ENCODE data around the gene TP63.

Gene TP63

DNA sequence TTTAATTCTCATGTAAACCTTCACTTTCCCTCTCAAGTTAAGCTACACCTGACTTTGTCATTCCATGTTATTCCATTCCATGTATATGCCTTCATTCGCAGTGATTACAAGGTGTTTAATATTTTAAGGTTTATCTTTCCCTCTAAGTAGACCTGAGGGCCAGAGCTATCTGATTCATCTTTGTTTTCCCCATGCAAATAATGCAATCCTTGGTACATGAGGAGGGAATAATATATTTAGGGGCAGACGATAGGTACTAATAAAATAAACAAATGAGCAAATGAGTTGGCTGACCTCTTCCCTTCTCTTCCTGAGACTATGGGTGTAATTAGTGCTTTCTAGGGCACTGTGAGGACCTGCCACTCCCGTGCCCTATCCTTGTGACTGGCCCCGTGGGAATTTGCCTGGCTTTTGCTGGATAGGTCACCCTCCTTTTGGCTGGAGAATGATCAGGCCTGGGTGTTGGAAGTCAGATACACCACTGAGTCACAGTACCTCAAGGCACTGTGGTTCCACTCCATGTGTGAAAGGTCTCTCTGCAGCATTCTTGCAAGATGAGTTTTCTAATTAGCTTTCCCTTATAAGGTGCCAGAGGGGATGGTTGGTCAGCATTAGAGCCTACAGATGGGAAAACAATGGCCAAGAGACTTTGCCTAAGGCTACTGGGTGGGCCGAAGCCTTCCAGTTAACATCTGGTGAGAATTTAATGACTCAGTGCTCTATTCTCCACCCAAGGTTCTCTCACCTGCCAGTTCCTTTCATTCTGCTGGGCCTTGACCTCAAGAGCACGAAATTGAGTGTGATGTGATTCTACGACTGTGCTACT is 306.3 kb downstream of the TP63 start:
- Histone ChIP-seq H3K27ac (replicated peaks) (no peak overlapping the region), H3K4me3 (replicated peaks; ENCODE audit: insufficient read depth, low read length) (no peak overlapping the region), H3K27me3 (ENCODE audit: insufficient read depth, poor library complexity, severe bottlenecking) (no peaks in the 10 kb centered on the region)
- TF ChIP-seq, protein P1, sequence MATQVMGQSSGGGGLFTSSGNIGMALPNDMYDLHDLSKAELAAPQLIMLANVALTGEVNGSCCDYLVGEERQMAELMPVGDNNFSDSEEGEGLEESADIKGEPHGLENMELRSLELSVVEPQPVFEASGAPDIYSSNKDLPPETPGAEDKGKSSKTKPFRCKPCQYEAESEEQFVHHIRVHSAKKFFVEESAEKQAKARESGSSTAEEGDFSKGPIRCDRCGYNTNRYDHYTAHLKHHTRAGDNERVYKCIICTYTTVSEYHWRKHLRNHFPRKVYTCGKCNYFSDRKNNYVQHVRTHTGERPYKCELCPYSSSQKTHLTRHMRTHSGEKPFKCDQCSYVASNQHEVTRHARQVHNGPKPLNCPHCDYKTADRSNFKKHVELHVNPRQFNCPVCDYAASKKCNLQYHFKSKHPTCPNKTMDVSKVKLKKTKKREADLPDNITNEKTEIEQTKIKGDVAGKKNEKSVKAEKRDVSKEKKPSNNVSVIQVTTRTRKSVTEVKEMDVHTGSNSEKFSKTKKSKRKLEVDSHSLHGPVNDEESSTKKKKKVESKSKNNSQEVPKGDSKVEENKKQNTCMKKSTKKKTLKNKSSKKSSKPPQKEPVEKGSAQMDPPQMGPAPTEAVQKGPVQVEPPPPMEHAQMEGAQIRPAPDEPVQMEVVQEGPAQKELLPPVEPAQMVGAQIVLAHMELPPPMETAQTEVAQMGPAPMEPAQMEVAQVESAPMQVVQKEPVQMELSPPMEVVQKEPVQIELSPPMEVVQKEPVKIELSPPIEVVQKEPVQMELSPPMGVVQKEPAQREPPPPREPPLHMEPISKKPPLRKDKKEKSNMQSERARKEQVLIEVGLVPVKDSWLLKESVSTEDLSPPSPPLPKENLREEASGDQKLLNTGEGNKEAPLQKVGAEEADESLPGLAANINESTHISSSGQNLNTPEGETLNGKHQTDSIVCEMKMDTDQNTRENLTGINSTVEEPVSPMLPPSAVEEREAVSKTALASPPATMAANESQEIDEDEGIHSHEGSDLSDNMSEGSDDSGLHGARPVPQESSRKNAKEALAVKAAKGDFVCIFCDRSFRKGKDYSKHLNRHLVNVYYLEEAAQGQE (IDR thresholded peaks at IDR 0.05; ENCODE audit: insufficient replicate concordance, low read depth): no peak
- TF ChIP-seq POLR2AphosphoS5 (IDR thresholded peaks at IDR 0.05; ENCODE audit: low read depth) (no peak), GABPA (IDR thresholded peaks at IDR 0.05; ENCODE audit: low read depth) (no peak), SPI1 (IDR thresholded peaks at IDR 0.05; ENCODE audit: borderline replicate concordance, low read depth) (no peak)
- TF ChIP-seq, protein P2, sequence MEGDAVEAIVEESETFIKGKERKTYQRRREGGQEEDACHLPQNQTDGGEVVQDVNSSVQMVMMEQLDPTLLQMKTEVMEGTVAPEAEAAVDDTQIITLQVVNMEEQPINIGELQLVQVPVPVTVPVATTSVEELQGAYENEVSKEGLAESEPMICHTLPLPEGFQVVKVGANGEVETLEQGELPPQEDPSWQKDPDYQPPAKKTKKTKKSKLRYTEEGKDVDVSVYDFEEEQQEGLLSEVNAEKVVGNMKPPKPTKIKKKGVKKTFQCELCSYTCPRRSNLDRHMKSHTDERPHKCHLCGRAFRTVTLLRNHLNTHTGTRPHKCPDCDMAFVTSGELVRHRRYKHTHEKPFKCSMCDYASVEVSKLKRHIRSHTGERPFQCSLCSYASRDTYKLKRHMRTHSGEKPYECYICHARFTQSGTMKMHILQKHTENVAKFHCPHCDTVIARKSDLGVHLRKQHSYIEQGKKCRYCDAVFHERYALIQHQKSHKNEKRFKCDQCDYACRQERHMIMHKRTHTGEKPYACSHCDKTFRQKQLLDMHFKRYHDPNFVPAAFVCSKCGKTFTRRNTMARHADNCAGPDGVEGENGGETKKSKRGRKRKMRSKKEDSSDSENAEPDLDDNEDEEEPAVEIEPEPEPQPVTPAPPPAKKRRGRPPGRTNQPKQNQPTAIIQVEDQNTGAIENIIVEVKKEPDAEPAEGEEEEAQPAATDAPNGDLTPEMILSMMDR (IDR thresholded peaks at IDR 0.05; ENCODE audit: insufficient read depth, low read length): no peak
- no peak for DNase-seq (ENCODE audit: low read depth in 1 of 2, low spot score in 1 of 2)

DNA sequence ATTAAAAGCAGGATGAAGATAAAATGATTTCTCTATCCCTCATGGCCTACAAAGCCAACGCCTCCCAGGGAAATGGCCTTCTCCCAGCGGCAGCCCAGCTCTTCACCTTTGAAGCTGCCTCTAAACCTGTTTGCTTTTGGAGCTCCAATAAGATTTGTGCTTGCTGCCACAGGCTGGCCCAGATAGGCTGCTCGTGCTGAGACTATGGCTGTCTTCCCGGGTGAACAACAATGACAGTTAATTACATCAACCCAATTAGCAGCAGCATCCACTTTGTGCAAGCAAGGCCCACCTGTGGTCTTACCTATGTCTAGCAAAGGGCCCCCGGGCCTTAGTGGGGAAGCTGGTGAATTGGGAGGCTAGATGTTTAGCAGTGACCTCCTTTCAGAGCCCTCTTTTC is 309.9 kb downstream of the TP63 start:
- H3K4me3 ChIP-seq (replicated peaks; ENCODE audit: insufficient read depth, low read length): no peak overlapping the region
- no peak for DNase-seq (ENCODE audit: low read depth in 1 of 2, low spot score in 1 of 2)
- no peak for TF ChIP-seq POLR2AphosphoS5 (IDR thresholded peaks at IDR 0.05; ENCODE audit: low read depth)
- TF ChIP-seq, protein P1 (IDR thresholded peaks at IDR 0.05; ENCODE audit: insufficient replicate concordance, low read depth): no peak
- H3K27me3 ChIP-seq (ENCODE audit: insufficient read depth, poor library complexity, severe bottlenecking): no peaks in the 10 kb centered on the region
- H3K27ac ChIP-seq (replicated peaks): no peak overlapping the region

DNA sequence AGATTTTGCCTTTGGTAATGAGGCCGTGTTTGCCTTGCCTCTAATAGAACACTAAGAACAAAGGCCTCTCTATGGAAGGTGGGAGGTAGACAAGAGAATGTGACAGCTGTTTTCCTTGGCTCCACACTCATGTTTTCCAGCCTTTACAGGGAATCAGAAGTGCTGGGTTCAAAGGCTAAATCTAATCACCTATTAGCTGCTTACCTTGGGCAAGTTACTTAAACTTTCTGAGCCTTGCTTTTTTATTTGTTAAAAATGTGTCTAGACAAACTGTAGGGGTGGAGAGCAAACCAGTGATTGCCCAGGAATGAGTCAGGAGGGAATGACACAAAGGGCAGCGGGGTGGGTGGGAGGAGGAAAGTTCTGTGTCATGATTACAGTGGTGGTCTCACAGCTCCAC is 310.5 kb downstream of the TP63 start:
- H3K27ac ChIP-seq (replicated peaks): no peak overlapping the region
- TF ChIP-seq, protein P1 (IDR thresholded peaks at IDR 0.05; ENCODE audit: insufficient replicate concordance, low read depth): no peak
- H3K4me3 ChIP-seq (replicated peaks; ENCODE audit: insufficient read depth, low read length): no peak overlapping the region
- no peaks in the 10 kb centered on the region for H3K27me3 ChIP-seq (ENCODE audit: insufficient read depth, poor library complexity, severe bottlenecking)
- DNase-seq (ENCODE audit: low read depth in 1 of 2, low spot score in 1 of 2): no peak

DNA sequence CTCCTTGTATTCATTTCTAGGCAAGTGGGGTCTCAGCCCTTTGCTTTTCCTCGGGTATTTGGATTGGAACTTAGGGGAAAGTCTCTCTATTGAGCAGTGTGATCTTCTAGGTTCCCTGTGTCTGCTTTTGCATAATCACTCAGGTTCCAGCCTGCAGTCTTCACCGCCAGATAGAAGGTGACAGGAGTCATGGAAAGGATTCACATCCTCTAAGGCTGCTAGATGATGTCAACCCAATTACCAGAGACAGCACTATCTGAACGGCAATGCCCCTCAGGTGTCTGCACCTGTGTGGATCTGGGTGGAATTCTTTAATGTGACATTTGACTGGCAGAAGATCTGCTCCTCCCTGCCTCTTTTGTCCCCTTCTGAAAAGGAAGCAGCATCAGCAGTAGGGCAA is 311.8 kb downstream of the TP63 start:
- H3K27me3 ChIP-seq (ENCODE audit: insufficient read depth, poor library complexity, severe bottlenecking): no peaks in the 10 kb centered on the region
- no peak overlapping the region for H3K4me3 ChIP-seq (replicated peaks; ENCODE audit: insufficient read depth, low read length)

More for the DNA sequence above, 311.8 kb downstream of the TP63 start:
- no peak overlapping the region for H3K27ac ChIP-seq (replicated peaks)
- TF ChIP-seq POLR2AphosphoS5 (IDR thresholded peaks at IDR 0.05; ENCODE audit: low read depth) (no peak), GABPA (IDR thresholded peaks at IDR 0.05; ENCODE audit: low read depth) (no peak), SPI1 (IDR thresholded peaks at IDR 0.05; ENCODE audit: borderline replicate concordance, low read depth) (no peak)
- DNase-seq (ENCODE audit: low read depth in 1 of 2, low spot score in 1 of 2): no peak
